ENCODE data around the gene TICAM2.

- TF ChIP-seq CTCF (IDR thresholded peaks at IDR 0.05; ENCODE audit: control extremely low read depth in 1 of 3, insufficient read depth in 1 of 3, low read depth in 1 of 3, low read length in 3 of 3) (no peak), MAX (IDR thresholded peaks at IDR 0.05) (no peak), BCL11A (IDR thresholded peaks at IDR 0.05; ENCODE audit: low read depth in 2 of 2, low read length in 2 of 2) (no peak), CBX8 (IDR thresholded peaks at IDR 0.05; ENCODE audit: borderline replicate concordance, low read depth, low read length) (no peak), POLR2A (IDR thresholded peaks at IDR 0.05; ENCODE audit: control extremely low read depth in 1 of 2, low read depth in 2 of 2, low read length in 2 of 2) (no peak), ATF2 (IDR thresholded peaks at IDR 0.05; ENCODE audit: low read length) (no peak), EGR1 (IDR thresholded peaks at IDR 0.05; ENCODE audit: borderline replicate concordance, low read depth, low read length) (no peak), MAFK (IDR thresholded peaks at IDR 0.05; ENCODE audit: low read depth, low read length) (no peak), NRF1 (IDR thresholded peaks at IDR 0.05; ENCODE audit: low read depth, low read length) (no peak), RAD21 (IDR thresholded peaks at IDR 0.05 in 1 of 2, conservative IDR thresholded peaks at IDR 0.05 in 1 of 2; ENCODE audit: low read depth in 2 of 2, low read length in 2 of 2) (no peak), CBX5 (IDR thresholded peaks at IDR 0.05; ENCODE audit: low read depth, low read length) (no peak)
- TF ChIP-seq, protein P1, sequence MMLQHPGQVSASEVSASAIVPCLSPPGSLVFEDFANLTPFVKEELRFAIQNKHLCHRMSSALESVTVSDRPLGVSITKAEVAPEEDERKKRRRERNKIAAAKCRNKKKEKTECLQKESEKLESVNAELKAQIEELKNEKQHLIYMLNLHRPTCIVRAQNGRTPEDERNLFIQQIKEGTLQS (IDR thresholded peaks at IDR 0.05; ENCODE audit: insufficient read depth, low read depth, low read length), result no peak
- TF ChIP-seq, protein P2, sequence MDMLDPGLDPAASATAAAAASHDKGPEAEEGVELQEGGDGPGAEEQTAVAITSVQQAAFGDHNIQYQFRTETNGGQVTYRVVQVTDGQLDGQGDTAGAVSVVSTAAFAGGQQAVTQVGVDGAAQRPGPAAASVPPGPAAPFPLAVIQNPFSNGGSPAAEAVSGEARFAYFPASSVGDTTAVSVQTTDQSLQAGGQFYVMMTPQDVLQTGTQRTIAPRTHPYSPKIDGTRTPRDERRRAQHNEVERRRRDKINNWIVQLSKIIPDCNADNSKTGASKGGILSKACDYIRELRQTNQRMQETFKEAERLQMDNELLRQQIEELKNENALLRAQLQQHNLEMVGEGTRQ (IDR thresholded peaks at IDR 0.05; ENCODE audit: low read length), result no peak
Observed at GRCh38 chr5:115559524-115559923, 42.8 kb downstream of the TICAM2 start.

Measured in H1 (cell line).